ENCODE measurements around the gene CCIN. TPM values are rescaled to one million over a fixed set of nuclear protein-coding genes. Genes with fewer than 3 reads are reported as not detected.
A peak's percentile ranks its signal among the peaks of the same experiment; 100 is the strongest.

Gene CCIN
- total RNA-seq, 1 donor from 2014 or later = not detected

- H3K27me3 Mint-ChIP-seq = peaks cover 10% of the 10 kb centered on the region
- TF ChIP-seq CTCF (conservative IDR thresholded peaks at IDR 0.05) = no peak
- peaks cover 6% of the 10 kb centered on the region for H3K36me3 Mint-ChIP-seq
- peak overlapping the region; percentile 88 for H3K27ac Mint-ChIP-seq
- no peak for DNase-seq (ENCODE audit: extremely low spot score, unreplicated experiment)
- H3K4me1 Mint-ChIP-seq (ENCODE audit: unreplicated experiment) = peaks cover 39% of the 10 kb centered on the region
- peaks cover 5% of the 10 kb centered on the region for H3K9me3 Mint-ChIP-seq
- H3K4me3 Mint-ChIP-seq = peak overlapping the region; percentile 35
Observed at GRCh38 chr9:36162211-36162738, 6.9 kb upstream of the CCIN start.

GRCh38 chr9:36163049-36163785 is 6.0 kb upstream of the CCIN start:
- H3K27me3 Mint-ChIP-seq = peaks cover 10% of the 10 kb centered on the region
- peaks cover 39% of the 10 kb centered on the region for H3K4me1 Mint-ChIP-seq (ENCODE audit: unreplicated experiment)
- peak overlapping the region; percentile 88 for H3K27ac Mint-ChIP-seq
- TF ChIP-seq CTCF (conservative IDR thresholded peaks at IDR 0.05) = no peak
- peaks cover 4% of the 10 kb centered on the region for H3K9me3 Mint-ChIP-seq
- peak; percentile 80 for DNase-seq (ENCODE audit: extremely low spot score, unreplicated experiment)
- peaks cover 3% of the 10 kb centered on the region for H3K36me3 Mint-ChIP-seq
- peak overlapping the region; percentile 41 for H3K4me3 Mint-ChIP-seq

GRCh38 chr9:36163786-36164170 is 5.4 kb upstream of the CCIN start:
- H3K27me3 Mint-ChIP-seq = peaks cover 10% of the 10 kb centered on the region

GRCh38 chr9:36164372-36164771 is 4.8 kb upstream of the CCIN start:
- no peak for DNase-seq (ENCODE audit: extremely low spot score, unreplicated experiment)
- H3K4me1 Mint-ChIP-seq (ENCODE audit: unreplicated experiment) = peaks cover 39% of the 10 kb centered on the region
- H3K27me3 Mint-ChIP-seq = peaks cover 13% of the 10 kb centered on the region
- TF ChIP-seq CTCF (conservative IDR thresholded peaks at IDR 0.05) = no peak
- no peaks in the 10 kb centered on the region for H3K9me3 Mint-ChIP-seq
- H3K4me3 Mint-ChIP-seq = no peak overlapping the region
- H3K36me3 Mint-ChIP-seq = no peaks in the 10 kb centered on the region
- no peak overlapping the region for H3K27ac Mint-ChIP-seq

More at GRCh38 chr9:36163786-36164170, 5.4 kb upstream of the CCIN start:
- Mint-ChIP-seq H3K27ac (no peak overlapping the region), H3K9me3 (no peaks in the 10 kb centered on the region), H3K4me3 (peak overlapping the region; percentile 63), H3K36me3 (no peaks in the 10 kb centered on the region), H3K4me1 (ENCODE audit: unreplicated experiment) (peaks cover 39% of the 10 kb centered on the region)
- no peak for DNase-seq (ENCODE audit: extremely low spot score, unreplicated experiment)
- TF ChIP-seq CTCF (conservative IDR thresholded peaks at IDR 0.05) = no peak

GRCh38 chr9:36164989-36165388 is 4.2 kb upstream of the CCIN start:
- TF ChIP-seq CTCF (conservative IDR thresholded peaks at IDR 0.05) = no peak
- Mint-ChIP-seq H3K27me3 (peaks cover 13% of the 10 kb centered on the region), H3K4me3 (peak overlapping the region; percentile 22), H3K36me3 (no peaks in the 10 kb centered on the region), H3K27ac (no peak overlapping the region), H3K9me3 (no peaks in the 10 kb centered on the region), H3K4me1 (ENCODE audit: unreplicated experiment) (peaks cover 39% of the 10 kb centered on the region)
- DNase-seq (ENCODE audit: extremely low spot score, unreplicated experiment) = no peak

Data from type B pancreatic cell (in vitro differentiated cells).